ENCODE data around the gene RALGPS1. TPM values are rescaled to one million over a fixed set of nuclear protein-coding genes. Genes with fewer than 3 reads are reported as not detected.

The RALGPS1 gene
- total and polyA plus RNA-seq, 2 of the 8 experiments (the other 6 are each of a cell fraction or from before 2014, with no cell fraction given) = 20.0 to 23.5 TPM

DNA sequence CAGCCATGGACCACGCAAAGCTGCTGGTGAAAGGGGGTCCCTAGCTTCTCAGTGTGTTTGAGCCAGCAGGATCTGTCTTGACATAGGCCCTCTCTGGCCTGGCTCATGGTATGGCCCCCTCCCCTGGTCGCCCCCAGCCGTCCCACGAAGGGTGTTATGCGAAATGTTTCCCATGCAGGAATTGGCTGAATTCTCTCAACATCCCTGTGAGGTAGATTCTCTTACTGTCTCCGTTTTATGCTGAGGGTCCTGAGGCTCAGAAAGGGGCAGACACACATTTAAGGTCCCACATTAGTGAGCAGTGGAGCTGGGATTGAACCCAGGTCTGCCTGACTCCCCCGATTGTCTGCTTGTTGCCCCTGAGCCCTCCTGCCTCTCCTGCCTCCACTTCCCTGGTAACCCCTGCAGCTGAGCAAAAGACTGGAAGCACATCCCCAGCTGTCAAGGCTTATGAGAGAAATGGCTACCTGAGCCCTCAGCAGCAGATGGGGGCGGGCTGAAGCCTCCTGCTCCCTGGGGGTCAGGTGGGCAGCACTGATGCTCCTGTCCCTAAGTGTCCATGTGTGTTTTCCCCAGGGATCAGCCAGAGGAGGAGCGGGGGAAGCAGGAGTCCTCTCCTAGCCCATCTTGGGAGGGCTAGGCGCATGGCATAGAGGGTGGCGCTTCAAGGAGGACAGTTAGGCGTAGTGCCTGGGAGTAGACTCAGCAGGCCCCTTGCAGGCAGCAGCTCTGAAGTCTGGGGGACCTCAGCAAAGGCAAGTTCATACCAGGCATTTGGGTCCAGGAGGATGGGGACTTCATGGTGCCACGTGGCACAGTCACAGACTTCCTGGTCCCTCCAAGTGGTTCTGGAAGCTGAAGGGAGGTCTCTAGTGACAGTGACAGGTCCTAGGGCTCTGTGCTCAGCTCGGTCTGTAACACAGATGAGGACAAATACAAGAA lies 301.0 kb downstream of the RALGPS1 start:
- Histone ChIP-seq H3K9ac (replicated peaks in 1 of 4; ENCODE audit: extremely low read depth in 1 of 4, low read depth in 3 of 4, low read length in 3 of 4) (no peak overlapping the region), H4K5ac (ENCODE audit: insufficient read length, low read depth, low read length) (no peak overlapping the region), H4K91ac (replicated peaks; ENCODE audit: insufficient read length, low read length) (no peak overlapping the region), H4K20me1 (replicated peaks in 1 of 2; ENCODE audit: control insufficient read depth in 1 of 2, insufficient read depth in 2 of 2, low read length in 2 of 2) (peaks cover 0 to 3% of the 10 kb centered on the region in 2 experiments), H3K4me3 (ENCODE audit: extremely low read depth in 1 of 4, insufficient read depth in 2 of 4, low read depth in 3 of 4, low read length in 4 of 4) (no peak overlapping the region), H3K14ac (ENCODE audit: insufficient read length) (no peak overlapping the region), H4K8ac (ENCODE audit: extremely low read depth, insufficient read depth, low read length) (no peak overlapping the region), H2BK5ac (ENCODE audit: low read depth, low read length) (no peak overlapping the region), H3K23ac (ENCODE audit: insufficient read length) (no peak overlapping the region), H3K27me3 (replicated peaks in 1 of 4; ENCODE audit: control insufficient read depth in 3 of 4, extremely low read depth in 1 of 4, insufficient read depth in 3 of 4, low read length in 3 of 4) (no peaks in the 10 kb centered on the region), H3K79me1 (ENCODE audit: low read depth, low read length) (no peaks in the 10 kb centered on the region), H3K18ac (ENCODE audit: extremely low read depth, low read length) (no peak overlapping the region), H2BK12ac (ENCODE audit: low read depth, low read length) (no peak overlapping the region), H3K36me3 (ENCODE audit: control insufficient read depth in 2 of 4, insufficient read depth in 4 of 4, low read length in 3 of 4) (no peaks in the 10 kb centered on the region), H3K27ac (ENCODE audit: low read depth, low read length) (no peak overlapping the region), H2BK120ac (replicated peaks; ENCODE audit: low read depth, low read length) (no peak overlapping the region), H2AK5ac (ENCODE audit: low read depth, low read length) (no peak overlapping the region), H3K79me2 (ENCODE audit: control insufficient read depth in 1 of 2, insufficient read depth in 2 of 2, low read length in 2 of 2) (no peaks in the 10 kb centered on the region), H2BK20ac (ENCODE audit: low read length) (no peak overlapping the region), H3K4me1 (replicated peaks in 1 of 4; ENCODE audit: control insufficient read depth in 3 of 4, insufficient read depth in 4 of 4, low read length in 3 of 4) (peaks cover 2 to 10% (median 7%) of the 10 kb centered on the region in 4 experiments), H3K4me2 (ENCODE audit: insufficient read depth in 1 of 2, low read depth in 2 of 2, low read length in 2 of 2) (no peak overlapping the region), H2BK15ac (ENCODE audit: low read length) (no peak overlapping the region), H3K9me3 (ENCODE audit: insufficient read depth in 2 of 2, low read depth in 1 of 2, low read length in 1 of 2) (no peaks in the 10 kb centered on the region), H3K23me2 (ENCODE audit: low read depth, low read length) (no peaks in the 10 kb centered on the region), H3K4ac (replicated peaks; ENCODE audit: insufficient read length, low read depth, low read length) (no peak overlapping the region), H3K56ac (replicated peaks; ENCODE audit: insufficient read length, low read depth, low read length) (no peak overlapping the region), H2AFZ (ENCODE audit: low read length) (no peak overlapping the region)
- DNase-seq (ENCODE audit: low read depth in 1 of 2, low spot score in 2 of 2) (no peak), FAIRE-seq (no peak)
- WGBS, 2 experiments (ENCODE audit: extremely low coverage in 1 of 2, insufficient coverage in 1 of 2, insufficient read length in 1 of 2, insufficient replicate concordance in 2 of 2, low coverage in 1 of 2, low lambda C conversion rate in 2 of 2, missing lambda C conversion rate in 1 of 2) = 93% methylated on average over 14 of the region's 14 CpGs; no CpG with 5 or more reads in 1 of the 2 experiments
- ChIA-PET CTCF (ENCODE audit: partially characterized antibody) (interaction anchor here (0.5 to 5.8 kb wide), 34 partner anchors 10 to 366 kb away, joined by 3 to 45 read pairs (median 4); no protein-coding TSS in a partner anchor), POLR2A (ENCODE audit: partially characterized antibody) (interaction anchor here (0.8 to 1.9 kb wide), 2 partner anchors 10 to 235 kb away, joined by 3 to 4 read pairs; partner anchors contain the start of genes LRSAM1 and RPL12)
- TF ChIP-seq SAP30 (IDR thresholded peaks at IDR 0.05; ENCODE audit: insufficient read depth, insufficient replicate concordance, low read length) (no peak), JUND (IDR thresholded peaks at IDR 0.05; ENCODE audit: low read length) (no peak), CREB1 (IDR thresholded peaks at IDR 0.05) (no peak), ASH2L (IDR thresholded peaks at IDR 0.05; ENCODE audit: low read length) (no peak), PHF8 (conservative IDR thresholded peaks at IDR 0.05; ENCODE audit: low read depth, low read length) (no peak), YY1 (IDR thresholded peaks at IDR 0.05; ENCODE audit: low read depth, low read length) (no peak), RFX5 (IDR thresholded peaks at IDR 0.05; ENCODE audit: borderline replicate concordance, low read depth, low read length) (no peak), TEAD4 (IDR thresholded peaks at IDR 0.05; ENCODE audit: low read depth, low read length) (no peak)
- TF ChIP-seq, protein P1, sequence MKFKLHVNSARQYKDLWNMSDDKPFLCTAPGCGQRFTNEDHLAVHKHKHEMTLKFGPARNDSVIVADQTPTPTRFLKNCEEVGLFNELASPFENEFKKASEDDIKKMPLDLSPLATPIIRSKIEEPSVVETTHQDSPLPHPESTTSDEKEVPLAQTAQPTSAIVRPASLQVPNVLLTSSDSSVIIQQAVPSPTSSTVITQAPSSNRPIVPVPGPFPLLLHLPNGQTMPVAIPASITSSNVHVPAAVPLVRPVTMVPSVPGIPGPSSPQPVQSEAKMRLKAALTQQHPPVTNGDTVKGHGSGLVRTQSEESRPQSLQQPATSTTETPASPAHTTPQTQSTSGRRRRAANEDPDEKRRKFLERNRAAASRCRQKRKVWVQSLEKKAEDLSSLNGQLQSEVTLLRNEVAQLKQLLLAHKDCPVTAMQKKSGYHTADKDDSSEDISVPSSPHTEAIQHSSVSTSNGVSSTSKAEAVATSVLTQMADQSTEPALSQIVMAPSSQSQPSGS (IDR thresholded peaks at IDR 0.05; ENCODE audit: low read length) = no peak

Measured in H1 (cell line).